ENCODE data around the gene TEX35. TPM values are rescaled to one million over a fixed set of nuclear protein-coding genes. Genes with fewer than 3 reads are reported as not detected.

Gene TEX35
- total and polyA plus RNA-seq, 11 donors = not detected

GRCh38 chr1:178533121-178533946, 20.4 kb downstream of the TEX35 start:
- DNase-seq = no peak
- H3K4me3 ChIP-seq = no peak overlapping the region
- 70 to 80% (median 73%) methylated on average over 9 of the region's 9 CpGs for WGBS, 4 donors
- no peak for ATAC-seq
- TF ChIP-seq CTCF (IDR thresholded peaks at IDR 0.05) (no peak), POLR2A (IDR thresholded peaks at IDR 0.05) (no peak)
- H3K4me1 ChIP-seq = peaks cover 0 to 27% (median 11%) of the 10 kb centered on the region in 12 donors
- H3K27me3 ChIP-seq = no peaks in the 10 kb centered on the region
- H3K9me3 ChIP-seq = no peaks in the 10 kb centered on the region
- H3K27ac ChIP-seq = no peak overlapping the region
- intact Hi-C loops (cut with DNase I) = loop anchor here in 3 of 10 donors (2.0 to 10.0 kb wide), 3 partner anchors 219 to 469 kb away; no protein-coding TSS in a partner anchor
- H3K36me3 ChIP-seq = no peaks in the 10 kb centered on the region

- intact Hi-C loops (cut with DNase I) = loop anchor here in 3 of 10 donors (5.0 to 10.0 kb wide), 2 partner anchors 220 to 468 kb away; no protein-coding TSS in a partner anchor
These were observed 21.4 kb downstream of the TEX35 start for GRCh38 chr1:178534137-178534868.

GRCh38 chr1:178536329-178536728, 23.4 kb downstream of the TEX35 start:
- Histone ChIP-seq H3K4me1 (peaks cover 0 to 32% (median 11%) of the 10 kb centered on the region in 12 donors), H3K4me3 (no peak overlapping the region), H3K36me3 (no peaks in the 10 kb centered on the region), H3K27ac (peak overlapping the region; percentile 40 to 86 (median 60)), H3K27me3 (no peaks in the 10 kb centered on the region), H3K9me3 (no peaks in the 10 kb centered on the region)
- TF ChIP-seq CTCF (IDR thresholded peaks at IDR 0.05) = no peak
- TF ChIP-seq POLR2A (IDR thresholded peaks at IDR 0.05) = no peak
- 86 to 93% (median 87%) methylated on average over 5 of the region's 5 CpGs for WGBS, 4 donors
- ATAC-seq (no peak), DNase-seq (no peak)
- intact Hi-C loops (cut with DNase I) = loop anchor here in 2 of 10 donors (5.0 to 10.0 kb wide), 2 partner anchors 222 to 224 kb away; no protein-coding TSS in a partner anchor

More at GRCh38 chr1:178534137-178534868, 21.4 kb downstream of the TEX35 start:
- TF ChIP-seq POLR2A (IDR thresholded peaks at IDR 0.05) (no peak), CTCF (IDR thresholded peaks at IDR 0.05) (no peak)
- H3K27ac ChIP-seq = no peak overlapping the region
- no peak for ATAC-seq
- H3K27me3 ChIP-seq = no peaks in the 10 kb centered on the region
- DNase-seq = no peak
- 92 to 97% (median 96%) methylated on average over 9 of the region's 9 CpGs for WGBS, 4 donors
- no peaks in the 10 kb centered on the region for H3K9me3 ChIP-seq
- H3K36me3 ChIP-seq = no peaks in the 10 kb centered on the region
- peaks cover 0 to 32% (median 11%) of the 10 kb centered on the region in 12 donors for H3K4me1 ChIP-seq
- H3K4me3 ChIP-seq = no peak overlapping the region

Measured in heart left ventricle (tissue), 16 donors.